Stimulated activated CD8-positive, alpha-beta memory T cell treated with anti-CD3 and anti-CD28 coated beads, Interleukin-7, amount 100 ng/mL, for 24 hours (primary cell): Measurements from ENCODE around the gene RPGRIP1.
"Not testable (repeated sequence)": the region's sequence is repeated elsewhere in the genome, so short reads cannot be mapped to it uniquely, and the experiment has no call there.

Experiments used
- DNase-seq: peaks from one replicate; pipeline ENCODE4 v3.0.0-alpha.2; 2020; ENCODE audit warnings: low read depth

Gene RPGRIP1

GRCh38 chr14:21279783-21280182 is at the start of gene RPGRIP1:
Gene RPGRIP1, plus strand, starts transcription at chr14:21280083. Its CDS starts 7,894 bp downstream, at chr14:21287977.
- no peak for DNase-seq

- DNase-seq: no peak
Observed at GRCh38 chr14:21231020-21231652, 48.7 kb upstream of the RPGRIP1 start.

- DNase-seq: no peak
Observed at GRCh38 chr14:21233457-21234076, 46.3 kb upstream of the RPGRIP1 start.

GRCh38 chr14:21234112-21234511 is 45.8 kb upstream of the RPGRIP1 start:
- DNase-seq: no peak

- no peak for DNase-seq
Observed at GRCh38 chr14:21236948-21237797, 42.7 kb upstream of the RPGRIP1 start.

GRCh38 chr14:21238823-21239518 is 40.9 kb upstream of the RPGRIP1 start:
- DNase-seq: no peak

- no peak for DNase-seq
Observed at GRCh38 chr14:21240417-21240816, 39.5 kb upstream of the RPGRIP1 start.

- no peak for DNase-seq
Observed at GRCh38 chr14:21241218-21241819, 38.6 kb upstream of the RPGRIP1 start.

- DNase-seq: no peak
Observed at GRCh38 chr14:21244544-21244943, 35.3 kb upstream of the RPGRIP1 start.

- no peak for DNase-seq
Observed at GRCh38 chr14:21245813-21246212, 34.1 kb upstream of the RPGRIP1 start.

- no peak for DNase-seq
Observed at GRCh38 chr14:21248338-21248737, 31.5 kb upstream of the RPGRIP1 start.

GRCh38 chr14:21248739-21249411 is 31.0 kb upstream of the RPGRIP1 start:
- DNase-seq: no peak

- DNase-seq: no peak
Observed at GRCh38 chr14:21251215-21251614, 28.7 kb upstream of the RPGRIP1 start.

GRCh38 chr14:21252149-21252548 is 27.7 kb upstream of the RPGRIP1 start:
- no peak for DNase-seq

- no peak for DNase-seq
Observed at GRCh38 chr14:21255385-21256101, 24.3 kb upstream of the RPGRIP1 start.

- not testable (repeated sequence) for DNase-seq
Observed at GRCh38 chr14:21256102-21256447, 23.8 kb upstream of the RPGRIP1 start.

- DNase-seq: no peak
Observed at GRCh38 chr14:21256539-21257393, 23.1 kb upstream of the RPGRIP1 start.

- no peak for DNase-seq
Observed at GRCh38 chr14:21257394-21257909, 22.4 kb upstream of the RPGRIP1 start.

GRCh38 chr14:21258005-21258888 is 21.6 kb upstream of the RPGRIP1 start:
- no peak for DNase-seq
